Loucy (cell line): ENCODE data around the gene SYNDIG1.

Experiments used
- CTCF ChIP-seq: fragments of 200-600 bp; sonication (generic); conservative IDR thresholded peaks from 2 replicates; pipeline ENCODE4 v1.5.1; 2014; ENCODE audit warnings: mild to moderate bottlenecking, antibody characterized with exemption, low read length
- EZH2phosphoT487 ChIP-seq: fragments of 200-600 bp; IDR thresholded peaks from 2 replicates; pipeline ENCODE4 v1.6.1; 2018; ENCODE audit warnings: antibody characterized with exemption, mild to moderate bottlenecking, moderate library complexity, borderline replicate concordance

DNA sequence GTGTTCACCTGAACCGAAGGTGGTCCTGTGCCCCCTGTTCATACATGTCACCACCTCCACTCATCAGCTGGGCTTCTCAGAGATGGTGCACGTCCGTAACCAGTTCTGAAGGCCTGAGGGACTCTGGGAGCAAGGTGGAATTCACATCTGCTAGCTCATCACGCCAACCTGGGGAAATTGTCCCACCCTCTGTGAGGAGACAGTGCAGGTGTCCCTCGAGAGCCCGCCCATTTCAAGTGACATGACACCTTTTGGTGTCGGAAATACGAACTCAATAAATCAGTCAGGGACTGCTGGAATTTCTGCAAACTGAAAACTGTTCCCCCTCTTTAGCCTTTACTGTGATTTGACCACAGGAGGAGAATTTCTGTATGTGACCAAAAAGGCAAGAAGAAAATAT, 99.4 kb downstream of the SYNDIG1 start:
- TF ChIP-seq CTCF (no peak), EZH2phosphoT487 (no peak)
